Measurements from ENCODE around the gene VEZT.

GRCh38 chr12:95312656-95313055 lies 95.0 kb downstream of the VEZT start:
- TF ChIP-seq POLR2AphosphoS5 (IDR thresholded peaks at IDR 0.05; ENCODE audit: low read depth, low read length), result no peak
- no peak for TF ChIP-seq REST (IDR thresholded peaks at IDR 0.05; ENCODE audit: insufficient read depth in 1 of 2, low read depth in 2 of 2, low read length in 2 of 2)
- TF ChIP-seq SIN3A (IDR thresholded peaks at IDR 0.05; ENCODE audit: borderline replicate concordance, insufficient read depth, low read length), result no peak
- TF ChIP-seq TAF1 (IDR thresholded peaks at IDR 0.05; ENCODE audit: borderline replicate concordance, insufficient read depth, low read length), result no peak

All from PFSK-1 (cell line).